A549 (cell line): Measurements from ENCODE around the gene OSGEPL1. TPM values are rescaled to one million over a fixed set of nuclear protein-coding genes. Genes with fewer than 3 reads are reported as not detected.

Experiments
- ATAC-seq, 2 experiments: fragments of 200-7000 bp in 1 of 2; fragments of >200 bp in 1 of 2; cut with Nextera tagmentation in 1 of 2; cut with Tn5 transposase in 1 of 2; 3 replicates each; pipeline versions ENCODE4 v1.8.0 to v1.9.1; 2018 to 2020; ENCODE audit warnings: mild to moderate bottlenecking in 1 of 2, moderate library complexity in 1 of 2
- CTCF ChIA-PET: fragments of 300-600 bp; sonication (Branson Sonifier 250); formaldehyde crosslinking; extraction: SDS; loops from one replicate; lab custom pipeline; 2021; ENCODE audit warnings: antibody characterized with exemption, inconsistent platforms; lab: Yijun Ruan, JAX
- POLR2A ChIA-PET: fragments of 350-600 bp; formaldehyde crosslinking; extraction: SDS; loops from one replicate; lab custom pipeline; 2021; ENCODE audit warnings: antibody characterized with exemption, inconsistent platforms; lab: Yijun Ruan, JAX
- DNase-seq, 2 experiments: peaks; one replicate each; pipeline versions ENCODE4 v3.0.0 to v3.0.0-alpha.2; 2011 to 2016; ENCODE audit warnings: low read depth in 1 of 2, low spot score in 1 of 2
- FAIRE-seq: peaks from 2 replicates; lab custom pipeline; 2011; peaks lifted over from hg19 to GRCh38; lab: Jason Lieb, UNC
- H3K27ac ChIP-seq, 2 experiments: fragments of >200 bp; sonication (Bioruptor Twin); formaldehyde crosslinking; 3 replicates each; pipeline ENCODE4 v1.5.1; 2016 to 2017
- H3K4me1 ChIP-seq: fragments of >200 bp; sonication (Bioruptor Twin); formaldehyde crosslinking; 3 replicates; pipeline ENCODE4 v1.6.1; 2016
- H3K4me2 ChIP-seq: fragments of >200 bp; sonication (Bioruptor Twin); formaldehyde crosslinking; 3 replicates; pipeline ENCODE4 v1.6.1; 2016
- H3K4me3 ChIP-seq: fragments of >200 bp; sonication (Bioruptor Twin); formaldehyde crosslinking; 3 replicates; pipeline ENCODE4 v1.5.1; 2016
- H3K9me3 ChIP-seq: fragments of >200 bp; sonication (Bioruptor Twin); formaldehyde crosslinking; 3 replicates; pipeline ENCODE4 v1.6.1; 2016
- CBX8 ChIP-seq: fragments of 200-600 bp; sonication (generic); IDR thresholded peaks from 2 replicates; pipeline ENCODE4 v1.6.1; 2016
- CHD2 ChIP-seq: fragments of 150-350 bp; IDR thresholded peaks from 2 replicates; pipeline ENCODE4 v1.6.1; 2014; ENCODE audit warnings: low read length; ENCODE audit not compliant: partially characterized antibody
- ESRRA ChIP-seq: fragments of 150-350 bp; IDR thresholded peaks from 2 replicates; pipeline ENCODE4 v1.6.1; 2014; ENCODE audit warnings: mild to moderate bottlenecking, low read length, borderline replicate concordance
- HEYL ChIP-seq: fragments of 250-450 bp; sonication (Bioruptor Pico); IDR thresholded peaks from 2 replicates; pipeline ENCODE4 v1.8.0; 2021; ENCODE audit warnings: mild to moderate bottlenecking, moderate library complexity
- MAFK ChIP-seq: fragments of 450-650 bp; IDR thresholded peaks from 2 replicates; pipeline ENCODE4 v1.6.1; 2014; ENCODE audit not compliant: partially characterized antibody
- MYC ChIP-seq: IDR thresholded peaks from 2 replicates; pipeline ENCODE4 v1.6.1; 2012; ENCODE audit warnings: mild to moderate bottlenecking, inconsistent platforms, low read length, improper control_type of control experiment, borderline replicate concordance
- PHF8 ChIP-seq: fragments of 200-600 bp; sonication (generic); IDR thresholded peaks from 2 replicates; pipeline ENCODE4 v1.6.1; 2016; ENCODE audit warnings: low read depth, mild to moderate bottlenecking, antibody characterized with exemption, moderate library complexity, borderline replicate concordance
- RAD21 ChIP-seq, 2 experiments: fragments of >200 bp in 1 of 2; sonication (Bioruptor Twin) in 1 of 2; formaldehyde crosslinking in 1 of 2; IDR thresholded peaks in 1 of 2; conservative IDR thresholded peaks in 1 of 2; 2 replicates in 1 of 2; 3 replicates in 1 of 2; pipeline ENCODE4 v1.6.1; 2012 to 2018; ENCODE audit warnings: inconsistent platforms in 1 of 2
- SMC3 ChIP-seq: fragments of >200 bp; sonication (Bioruptor Twin); formaldehyde crosslinking; IDR thresholded peaks from 3 replicates; pipeline ENCODE4 v1.6.1; 2018; ENCODE audit warnings: inconsistent platforms
- SREBF2 ChIP-seq: fragments of 450-650 bp; IDR thresholded peaks from 2 replicates; pipeline ENCODE4 v1.6.1; 2014; ENCODE audit warnings: mild to moderate bottlenecking, moderate library complexity
- WGBS: methylation state at CpG from one replicate; pipeline ENCODE4 v1.1.6; 2017; ENCODE audit errors: missing lambda C conversion rate; 5-methylcytosine and 5-hydroxymethylcytosine counted together
- polyA plus RNA-seq, 4 experiments: library from polyadenylated mRNA; depleted of rRNA in 3 of 4; stranded (reverse); fragments of >200 nt; fragmentation: RNase III in 1 of 4; extraction: RNeasy Plus Mini Kit Qiagen cat#74134 plus additional on column Dnase treatment in 1 of 4; gene quantifications; 2 replicates in 3 of 4; 3 replicates in 1 of 4; pipeline ENCODE4 v1.2.3, GENCODE V29; 2011 to 2017
- TF ChIP-seq, protein P1 (sequence below): fragments of 250-450 bp; sonication (Bioruptor Pico); IDR thresholded peaks from 2 replicates; pipeline ENCODE4 v1.5.0; 2020; ENCODE audit warnings: low read depth, mild to moderate bottlenecking, moderate library complexity
- TF ChIP-seq, protein P2 (sequence below): fragments of 200-600 bp; sonication (generic); IDR thresholded peaks from 2 replicates; pipeline ENCODE4 v1.6.1; 2016; ENCODE audit warnings: antibody characterized with exemption, mild to moderate bottlenecking, moderate library complexity
- TF ChIP-seq, protein P3 (sequence below): fragments of >200 bp; sonication (Bioruptor Twin); formaldehyde crosslinking; IDR thresholded peaks from 3 replicates; pipeline ENCODE4 v1.5.1; 2016
- TF ChIP-seq, protein P4 (sequence below): fragments of 250-450 bp; sonication (Bioruptor Pico); IDR thresholded peaks from 2 replicates; pipeline ENCODE4 v1.5.0; 2021; ENCODE audit warnings: mild to moderate bottlenecking, moderate library complexity, borderline replicate concordance

The OSGEPL1 gene
- polyA plus RNA-seq, 2 of the 4 experiments (the other 2 are of a cell fraction): 9.0 to 14.4 TPM

DNA sequence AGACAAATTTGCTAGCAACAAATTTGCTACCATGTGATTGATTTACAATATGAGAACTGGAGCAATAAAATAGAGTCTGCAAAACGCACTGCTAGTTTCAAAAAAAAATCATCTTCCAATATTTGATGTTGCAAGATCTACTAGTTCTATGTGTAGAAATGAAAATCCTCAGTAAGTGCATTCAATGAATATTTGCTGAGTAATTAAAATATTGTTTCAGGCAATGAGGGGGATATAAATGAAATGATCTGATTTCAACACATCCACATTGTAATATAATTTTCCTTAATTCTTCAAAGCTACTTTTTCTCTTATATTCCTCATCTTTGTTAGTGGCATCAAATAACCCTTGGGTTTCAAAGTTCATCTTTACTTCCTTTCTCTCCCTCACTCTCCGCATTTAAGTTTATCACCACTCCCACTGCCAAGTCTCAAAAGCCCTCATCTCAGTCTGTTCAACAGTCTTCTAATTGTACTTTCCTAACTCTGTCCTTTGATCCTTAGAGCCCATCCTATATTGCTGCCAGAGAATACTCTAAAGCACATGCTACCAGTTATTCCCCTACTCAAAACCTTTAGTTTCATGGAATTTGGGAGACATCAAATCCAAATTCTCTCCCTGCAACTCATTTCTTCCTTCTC, 6.2 kb downstream of the OSGEPL1 start:
- TF ChIP-seq, protein P1, sequence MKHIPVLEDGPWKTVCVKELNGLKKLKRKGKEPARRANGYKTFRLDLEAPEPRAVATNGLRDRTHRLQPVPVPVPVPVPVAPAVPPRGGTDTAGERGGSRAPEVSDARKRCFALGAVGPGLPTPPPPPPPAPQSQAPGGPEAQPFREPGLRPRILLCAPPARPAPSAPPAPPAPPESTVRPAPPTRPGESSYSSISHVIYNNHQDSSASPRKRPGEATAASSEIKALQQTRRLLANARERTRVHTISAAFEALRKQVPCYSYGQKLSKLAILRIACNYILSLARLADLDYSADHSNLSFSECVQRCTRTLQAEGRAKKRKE: no peak
- TF ChIP-seq MAFK: peak; percentile 74
- TF ChIP-seq, all 56 proteins: peak for 1
- Histone ChIP-seq H3K4me3 (no peak overlapping the region), H3K4me2 (no peak overlapping the region), H3K27ac (no peak overlapping the region), H3K9me3 (no peaks in the 10 kb centered on the region), H3K4me1 (peaks cover 9% of the 10 kb centered on the region)
- CTCF ChIA-PET: no interaction called here
- DNase-seq: no peak
- 88% methylated on average over 2 of the region's 2 CpGs for WGBS
- no peak for ATAC-seq
- POLR2A ChIA-PET: no interaction called here
- no peak for FAIRE-seq

DNA sequence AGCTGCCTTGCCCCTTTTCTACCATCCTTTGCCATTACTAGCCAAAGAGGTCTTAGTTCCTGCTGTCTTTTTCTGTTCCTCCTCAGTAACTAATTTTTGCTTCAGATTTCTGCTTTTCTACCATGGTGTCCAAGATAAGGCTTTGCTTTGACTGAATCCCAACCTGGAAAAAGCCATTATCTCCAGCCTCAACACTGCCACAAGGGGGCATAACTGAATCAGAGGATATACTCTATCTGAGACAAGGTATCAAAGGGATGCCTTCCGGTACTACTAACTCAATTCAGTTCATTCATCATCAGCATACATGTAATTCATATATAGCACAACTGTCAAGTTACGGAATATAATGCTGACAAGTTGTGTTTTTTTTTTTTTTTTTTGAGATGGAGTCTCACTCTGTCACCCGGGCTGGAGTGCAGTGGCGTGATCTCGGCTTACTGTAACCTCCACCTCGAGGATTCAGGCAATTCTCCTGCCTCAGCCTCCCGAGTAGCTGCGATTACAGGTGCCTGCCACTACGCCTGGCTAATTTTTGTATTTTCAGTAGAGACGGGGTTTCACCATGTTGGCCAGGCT, 11.4 kb downstream of the OSGEPL1 start:
- H3K4me3 ChIP-seq: no peak overlapping the region
- H3K9me3 ChIP-seq: no peaks in the 10 kb centered on the region
- POLR2A ChIA-PET: no interaction called here
- 80% methylated on average over 10 of the region's 10 CpGs for WGBS
- no peak overlapping the region for H3K27ac ChIP-seq
- CTCF ChIA-PET: interaction anchor here (0.8 to 5.4 kb wide), 16 partner anchors 11 to 322 kb away, joined by 3 to 40 read pairs (median 5); partner anchors contain the start of gene OSGEPL1
- H3K4me2 ChIP-seq: no peak overlapping the region
- TF ChIP-seq, protein P2, sequence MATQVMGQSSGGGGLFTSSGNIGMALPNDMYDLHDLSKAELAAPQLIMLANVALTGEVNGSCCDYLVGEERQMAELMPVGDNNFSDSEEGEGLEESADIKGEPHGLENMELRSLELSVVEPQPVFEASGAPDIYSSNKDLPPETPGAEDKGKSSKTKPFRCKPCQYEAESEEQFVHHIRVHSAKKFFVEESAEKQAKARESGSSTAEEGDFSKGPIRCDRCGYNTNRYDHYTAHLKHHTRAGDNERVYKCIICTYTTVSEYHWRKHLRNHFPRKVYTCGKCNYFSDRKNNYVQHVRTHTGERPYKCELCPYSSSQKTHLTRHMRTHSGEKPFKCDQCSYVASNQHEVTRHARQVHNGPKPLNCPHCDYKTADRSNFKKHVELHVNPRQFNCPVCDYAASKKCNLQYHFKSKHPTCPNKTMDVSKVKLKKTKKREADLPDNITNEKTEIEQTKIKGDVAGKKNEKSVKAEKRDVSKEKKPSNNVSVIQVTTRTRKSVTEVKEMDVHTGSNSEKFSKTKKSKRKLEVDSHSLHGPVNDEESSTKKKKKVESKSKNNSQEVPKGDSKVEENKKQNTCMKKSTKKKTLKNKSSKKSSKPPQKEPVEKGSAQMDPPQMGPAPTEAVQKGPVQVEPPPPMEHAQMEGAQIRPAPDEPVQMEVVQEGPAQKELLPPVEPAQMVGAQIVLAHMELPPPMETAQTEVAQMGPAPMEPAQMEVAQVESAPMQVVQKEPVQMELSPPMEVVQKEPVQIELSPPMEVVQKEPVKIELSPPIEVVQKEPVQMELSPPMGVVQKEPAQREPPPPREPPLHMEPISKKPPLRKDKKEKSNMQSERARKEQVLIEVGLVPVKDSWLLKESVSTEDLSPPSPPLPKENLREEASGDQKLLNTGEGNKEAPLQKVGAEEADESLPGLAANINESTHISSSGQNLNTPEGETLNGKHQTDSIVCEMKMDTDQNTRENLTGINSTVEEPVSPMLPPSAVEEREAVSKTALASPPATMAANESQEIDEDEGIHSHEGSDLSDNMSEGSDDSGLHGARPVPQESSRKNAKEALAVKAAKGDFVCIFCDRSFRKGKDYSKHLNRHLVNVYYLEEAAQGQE: no peak
- TF ChIP-seq ESRRA (no peak), CHD2 (no peak), MYC (no peak), HEYL (CRISPR knock-in tag) (no peak), SMC3 (peak; percentile 62), CBX8 (no peak), PHF8 (no peak), MAFK (peak; percentile 59), SREBF2 (no peak), RAD21 (conservative IDR thresholded peaks at IDR 0.05 in 1 of 2, IDR thresholded peaks at IDR 0.05 in 1 of 2) (peak; percentile 45 to 64)
- TF ChIP-seq, protein P3, sequence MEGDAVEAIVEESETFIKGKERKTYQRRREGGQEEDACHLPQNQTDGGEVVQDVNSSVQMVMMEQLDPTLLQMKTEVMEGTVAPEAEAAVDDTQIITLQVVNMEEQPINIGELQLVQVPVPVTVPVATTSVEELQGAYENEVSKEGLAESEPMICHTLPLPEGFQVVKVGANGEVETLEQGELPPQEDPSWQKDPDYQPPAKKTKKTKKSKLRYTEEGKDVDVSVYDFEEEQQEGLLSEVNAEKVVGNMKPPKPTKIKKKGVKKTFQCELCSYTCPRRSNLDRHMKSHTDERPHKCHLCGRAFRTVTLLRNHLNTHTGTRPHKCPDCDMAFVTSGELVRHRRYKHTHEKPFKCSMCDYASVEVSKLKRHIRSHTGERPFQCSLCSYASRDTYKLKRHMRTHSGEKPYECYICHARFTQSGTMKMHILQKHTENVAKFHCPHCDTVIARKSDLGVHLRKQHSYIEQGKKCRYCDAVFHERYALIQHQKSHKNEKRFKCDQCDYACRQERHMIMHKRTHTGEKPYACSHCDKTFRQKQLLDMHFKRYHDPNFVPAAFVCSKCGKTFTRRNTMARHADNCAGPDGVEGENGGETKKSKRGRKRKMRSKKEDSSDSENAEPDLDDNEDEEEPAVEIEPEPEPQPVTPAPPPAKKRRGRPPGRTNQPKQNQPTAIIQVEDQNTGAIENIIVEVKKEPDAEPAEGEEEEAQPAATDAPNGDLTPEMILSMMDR: peak; percentile 60
- TF ChIP-seq, protein P4, sequence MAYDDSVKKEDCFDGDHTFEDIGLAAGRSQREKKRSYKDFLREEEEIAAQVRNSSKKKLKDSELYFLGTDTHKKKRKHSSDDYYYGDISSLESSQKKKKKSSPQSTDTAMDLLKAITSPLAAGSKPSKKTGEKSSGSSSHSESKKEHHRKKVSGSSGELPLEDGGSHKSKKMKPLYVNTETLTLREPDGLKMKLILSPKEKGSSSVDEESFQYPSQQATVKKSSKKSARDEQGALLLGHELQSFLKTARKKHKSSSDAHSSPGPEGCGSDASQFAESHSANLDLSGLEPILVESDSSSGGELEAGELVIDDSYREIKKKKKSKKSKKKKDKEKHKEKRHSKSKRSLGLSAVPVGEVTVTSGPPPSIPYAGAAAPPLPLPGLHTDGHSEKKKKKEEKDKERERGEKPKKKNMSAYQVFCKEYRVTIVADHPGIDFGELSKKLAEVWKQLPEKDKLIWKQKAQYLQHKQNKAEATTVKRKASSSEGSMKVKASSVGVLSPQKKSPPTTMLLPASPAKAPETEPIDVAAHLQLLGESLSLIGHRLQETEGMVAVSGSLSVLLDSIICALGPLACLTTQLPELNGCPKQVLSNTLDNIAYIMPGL (CRISPR knock-in tag): no peak
- ATAC-seq (peak; percentile 84 to 92; a peak in 5 of 6 replicates), DNase-seq (peak; percentile 38 to 44), FAIRE-seq (no peak)
- H3K4me1 ChIP-seq: peaks cover 5% of the 10 kb centered on the region; the same call in 1 of the 3 replicates
